Measurements from ENCODE around the gene CBX3.
A peak's percentile ranks its signal among the peaks of the same experiment; 100 is the strongest.
"Not testable (repeated sequence)": the region's sequence is repeated elsewhere in the genome, so short reads cannot be mapped to it uniquely, and the experiment has no call there.

Gene CBX3

DNA sequence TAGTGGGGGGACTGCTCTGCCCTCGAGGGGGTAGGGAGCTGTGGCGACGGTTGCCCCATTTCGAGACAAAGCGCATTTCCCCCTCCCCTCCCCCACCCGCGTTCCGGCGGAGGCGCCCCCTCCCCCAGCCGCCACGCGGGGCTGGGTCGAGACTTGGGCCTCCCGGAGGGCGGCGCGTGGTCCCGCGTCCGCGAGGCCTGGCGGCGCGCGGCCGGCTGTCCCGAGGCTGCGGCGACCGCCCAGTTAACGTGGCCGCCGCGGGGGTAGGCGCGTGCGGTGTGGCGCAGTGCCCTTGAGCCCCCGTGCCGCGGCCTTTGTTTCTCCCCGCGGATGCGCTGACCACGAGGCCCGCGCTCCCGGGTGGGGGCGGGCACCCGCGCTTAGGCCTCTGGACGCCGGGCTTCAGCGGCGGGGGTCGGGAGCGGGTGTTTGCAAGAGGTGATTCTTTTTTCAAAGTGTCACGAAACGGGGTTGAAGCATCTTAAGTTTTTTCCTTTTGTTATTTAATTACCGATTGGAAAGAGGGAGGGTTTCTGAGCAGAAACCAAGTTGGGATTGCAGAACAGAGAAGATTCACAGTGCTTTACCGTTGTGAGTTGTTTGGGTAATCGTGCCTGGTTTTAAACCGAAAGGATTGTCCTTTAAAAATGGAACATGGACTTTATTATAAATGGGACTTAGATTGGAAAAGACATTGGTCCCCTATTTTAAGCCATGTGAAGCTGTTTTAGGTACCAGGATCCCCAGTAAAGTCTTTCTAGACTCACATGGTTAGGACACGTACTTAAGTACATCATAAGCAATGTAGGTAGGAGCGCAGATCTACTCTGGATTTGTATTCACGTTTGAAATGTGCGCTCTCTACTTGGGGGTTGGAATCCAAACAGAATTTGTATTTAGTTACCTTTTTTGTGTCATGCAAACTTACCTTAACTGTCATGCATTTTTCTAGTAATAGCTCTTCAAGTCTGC is 760 bp downstream of the CBX3 start:
- DNase-seq (ENCODE audit: low read depth): no peak

DNA sequence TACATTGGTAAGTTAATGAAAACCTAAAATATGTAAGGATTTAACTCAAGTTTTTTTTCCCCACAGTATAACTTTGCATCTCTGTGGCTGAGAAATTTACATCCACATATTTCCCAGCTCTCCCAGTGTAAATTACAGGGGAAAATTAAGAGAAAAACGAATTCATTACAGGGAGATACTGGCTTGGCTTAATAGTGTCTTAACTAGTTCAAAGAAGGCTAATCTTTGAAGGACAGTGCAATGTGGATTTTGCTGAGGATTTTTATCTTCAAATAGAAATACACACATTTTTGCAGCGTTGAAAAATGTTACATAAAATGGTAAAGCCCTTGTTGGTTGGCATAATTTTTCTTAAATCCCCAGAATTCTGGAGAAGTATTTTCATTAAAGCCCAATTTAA is 1.5 kb downstream of the CBX3 start:
- DNase-seq (ENCODE audit: low read depth): no peak

DNA sequence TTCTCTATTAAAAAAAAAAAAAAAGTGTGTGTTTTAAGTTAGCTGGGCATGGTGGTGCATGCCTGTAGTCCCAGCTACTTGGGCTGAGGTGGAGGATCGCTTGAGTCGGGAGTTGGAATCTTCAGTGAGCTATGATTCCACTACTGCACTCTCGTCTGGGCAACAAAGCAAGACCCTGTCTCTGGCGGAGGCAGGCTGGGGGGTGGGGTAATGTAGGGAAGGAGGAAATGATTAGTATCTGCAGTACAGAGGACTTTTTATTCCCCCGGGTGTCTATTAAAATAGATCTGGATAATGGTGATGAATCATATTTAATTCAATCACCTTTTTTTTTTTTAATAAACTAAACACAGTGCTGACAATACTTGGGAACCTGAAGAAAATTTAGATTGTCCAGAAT is 6.5 kb downstream of the CBX3 start:
- DNase-seq (ENCODE audit: low read depth): no peak

DNA sequence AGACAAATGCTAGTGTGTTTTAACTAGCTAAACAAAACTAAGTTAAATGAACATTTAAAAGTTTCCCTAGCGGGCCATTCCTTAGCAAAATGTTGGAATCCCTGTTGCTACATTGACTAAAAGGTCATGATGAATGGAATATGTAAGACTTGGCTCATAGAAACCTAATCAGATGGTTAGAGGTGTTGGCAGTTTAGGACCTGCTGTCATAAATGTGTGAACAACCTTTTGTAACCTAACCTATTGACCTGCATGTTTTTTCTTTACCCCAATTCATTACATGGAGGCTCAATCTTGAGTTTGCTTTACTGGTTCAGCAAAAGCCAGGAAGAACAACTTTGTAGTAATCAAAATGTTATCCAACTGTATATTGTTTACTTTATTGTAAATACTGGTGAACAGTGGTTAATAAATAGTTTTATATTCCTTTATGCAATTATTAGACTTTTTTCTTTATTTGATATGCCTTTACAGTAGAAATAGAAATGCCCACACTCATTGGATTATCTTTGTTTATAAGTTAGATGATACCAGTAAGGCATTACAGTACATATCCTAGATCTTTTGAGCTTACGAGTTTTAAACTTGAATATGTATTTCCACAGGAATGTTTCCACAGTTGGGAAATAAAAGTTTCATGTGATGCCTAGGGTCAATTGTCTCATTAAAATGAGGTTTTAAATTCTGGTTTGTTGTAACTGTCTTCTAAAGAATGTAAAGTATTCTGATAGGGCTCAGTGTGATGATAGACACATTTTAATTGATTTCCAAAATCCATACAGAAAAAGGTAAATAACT is 11.6 kb downstream of the CBX3 start:
- DNase-seq (ENCODE audit: low read depth): no peak

DNA sequence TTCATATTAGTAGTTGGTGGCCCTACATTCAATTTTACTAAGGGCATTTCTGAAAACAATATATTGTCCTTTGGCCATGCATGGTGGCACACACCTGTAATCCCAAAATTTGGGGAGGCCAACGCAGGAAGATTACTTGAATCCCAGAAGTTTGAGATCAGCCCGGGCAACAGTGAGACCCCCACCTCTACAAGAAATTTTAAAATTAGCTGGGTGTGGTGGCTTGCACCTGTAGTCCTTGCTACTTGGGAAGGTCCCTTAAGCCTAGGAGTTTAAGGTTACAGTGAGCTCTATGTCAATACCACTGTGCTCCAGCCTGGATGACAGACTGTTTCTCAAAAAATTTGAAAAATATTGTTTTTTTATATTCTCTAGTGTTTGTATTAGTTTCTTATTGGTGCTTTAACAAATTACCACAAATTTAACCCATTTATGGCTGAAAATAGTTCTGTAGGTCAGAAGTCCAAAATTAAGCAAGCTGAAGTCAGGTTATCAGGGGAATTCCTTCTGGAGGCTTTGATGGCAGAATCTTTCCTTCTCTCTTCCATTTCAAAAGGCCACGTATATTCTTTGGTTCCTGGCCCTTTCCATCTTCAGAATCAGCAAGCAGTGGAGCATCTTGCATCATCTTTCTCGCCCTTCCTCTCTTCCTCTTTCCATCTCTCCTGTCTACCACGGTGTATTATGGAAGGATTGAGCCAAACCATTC is 12.4 kb downstream of the CBX3 start:
- DNase-seq (ENCODE audit: low read depth): no peak

DNA sequence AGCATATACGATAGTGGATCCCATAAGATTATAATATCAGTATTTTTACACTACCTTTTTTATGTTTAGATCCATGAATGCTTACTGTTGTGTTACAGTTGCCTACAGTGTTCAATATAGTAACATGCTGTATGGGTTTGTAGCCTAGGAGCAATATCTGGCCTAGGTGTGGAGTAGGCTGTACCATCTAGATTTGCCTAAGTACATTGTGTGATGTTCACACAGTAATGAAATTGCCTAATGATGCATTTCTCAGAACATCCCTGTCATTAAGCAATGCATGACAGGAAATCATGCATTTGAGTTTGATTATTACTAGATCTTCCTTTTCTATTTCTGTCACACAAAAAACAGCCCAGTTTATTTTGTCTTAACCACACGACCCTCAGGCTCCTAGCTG is 14.5 kb downstream of the CBX3 start:
- peak; percentile 23 for DNase-seq (ENCODE audit: low read depth)

DNA sequence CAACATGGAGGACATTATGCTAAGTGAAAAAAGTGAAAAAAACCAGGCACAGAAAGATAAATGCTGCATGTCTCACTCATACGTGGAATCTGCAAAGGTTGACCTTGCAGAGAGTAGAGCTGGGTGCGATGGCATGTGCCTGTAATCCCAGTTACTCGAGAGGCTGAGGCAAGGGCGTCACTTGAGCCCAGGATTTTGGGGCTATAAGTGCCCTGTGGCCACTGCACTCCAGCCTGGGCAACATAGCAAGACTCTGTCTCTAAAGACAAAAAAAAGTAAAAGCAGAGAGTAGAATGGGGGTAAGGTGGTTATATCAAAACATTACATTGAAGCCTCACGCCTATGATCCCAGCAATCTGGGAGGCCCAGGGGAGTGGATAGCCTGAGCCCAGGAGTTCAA is 22.8 kb downstream of the CBX3 start:
- DNase-seq (ENCODE audit: low read depth): no peak

DNA sequence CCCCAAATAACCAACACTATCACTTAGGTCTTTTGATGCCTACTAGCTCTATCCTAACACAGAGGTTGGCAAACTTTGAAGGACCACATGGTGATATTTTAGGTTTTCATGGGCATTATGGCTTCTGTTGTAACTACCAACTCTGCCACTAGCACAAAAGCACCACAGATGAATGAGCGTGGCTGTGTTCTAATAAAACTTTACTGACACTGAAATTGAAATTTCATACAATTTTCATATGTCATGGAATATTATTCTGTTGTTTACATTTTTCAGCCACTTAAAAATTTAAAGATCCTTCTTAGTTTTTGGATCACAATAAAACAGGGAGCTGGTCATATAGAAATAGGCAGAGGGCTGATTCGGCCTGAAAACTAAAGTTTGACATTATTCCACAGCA is 26.4 kb downstream of the CBX3 start:
- DNase-seq (ENCODE audit: low read depth): no peak

DNA sequence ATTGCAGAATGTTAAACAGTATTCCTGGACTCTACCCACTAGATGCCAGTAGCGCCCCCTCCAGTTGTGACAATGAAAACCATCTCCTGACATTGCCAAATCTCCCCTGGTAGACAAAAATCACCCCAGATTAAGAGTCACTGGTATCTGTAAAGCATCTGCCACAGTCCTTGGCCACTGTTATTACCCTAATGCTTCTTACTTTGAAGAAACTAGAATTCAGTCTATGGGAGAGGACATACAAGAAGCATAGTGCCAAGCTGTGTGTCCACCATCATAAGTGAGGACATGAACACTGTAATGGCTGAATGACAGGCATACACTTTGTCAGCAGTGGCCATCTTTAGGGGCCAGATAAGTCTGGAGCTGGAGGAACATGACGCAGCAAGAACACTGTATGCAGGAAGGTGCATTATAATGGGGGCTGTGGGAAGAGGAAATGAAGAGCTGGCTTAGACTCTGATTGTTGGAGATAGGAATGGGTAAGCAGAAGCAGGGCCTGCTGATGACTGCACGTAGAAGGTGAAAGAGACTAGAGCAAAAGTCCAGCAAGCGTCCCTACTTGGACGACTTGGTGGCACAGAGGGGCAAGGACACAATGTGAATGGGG is 32.5 kb downstream of the CBX3 start:
- DNase-seq (ENCODE audit: low read depth): no peak

DNA sequence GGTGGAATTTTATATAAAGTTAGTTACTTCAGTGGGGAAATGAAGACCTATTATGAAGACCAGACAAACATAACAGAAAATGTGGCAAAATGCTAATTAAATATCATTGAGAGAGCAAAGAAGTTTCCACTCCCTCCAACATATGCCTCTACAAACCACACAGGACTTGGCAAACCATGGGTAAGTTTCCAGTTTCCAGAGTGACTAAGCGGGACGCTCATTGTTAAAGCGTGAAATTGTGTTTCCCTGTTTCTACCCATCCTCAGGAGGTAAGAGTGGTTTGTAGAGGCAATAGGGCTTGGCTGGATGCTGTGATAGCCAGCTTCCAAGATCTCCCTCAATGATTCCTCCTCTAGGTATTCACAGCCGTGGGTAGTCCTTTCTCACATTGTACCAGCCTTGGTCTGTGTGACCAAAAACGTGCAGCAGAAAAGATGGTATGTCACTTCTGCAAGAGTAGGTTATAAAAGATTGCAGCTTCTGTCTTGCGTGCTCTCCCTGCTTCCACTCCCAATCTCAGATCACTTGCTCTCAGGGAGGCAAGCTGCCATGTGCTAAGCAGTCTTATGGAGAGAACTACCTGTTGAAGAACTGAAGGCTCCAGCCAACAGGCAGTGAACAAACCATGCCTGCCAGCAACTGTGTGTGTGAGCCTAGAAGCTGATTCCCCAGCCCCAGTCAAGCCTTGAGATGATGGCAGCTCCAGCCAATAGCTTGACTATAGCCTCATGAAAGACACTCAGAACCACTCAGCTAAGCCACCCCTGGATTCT is 35.7 kb downstream of the CBX3 start:
- DNase-seq (ENCODE audit: low read depth): no peak

DNA sequence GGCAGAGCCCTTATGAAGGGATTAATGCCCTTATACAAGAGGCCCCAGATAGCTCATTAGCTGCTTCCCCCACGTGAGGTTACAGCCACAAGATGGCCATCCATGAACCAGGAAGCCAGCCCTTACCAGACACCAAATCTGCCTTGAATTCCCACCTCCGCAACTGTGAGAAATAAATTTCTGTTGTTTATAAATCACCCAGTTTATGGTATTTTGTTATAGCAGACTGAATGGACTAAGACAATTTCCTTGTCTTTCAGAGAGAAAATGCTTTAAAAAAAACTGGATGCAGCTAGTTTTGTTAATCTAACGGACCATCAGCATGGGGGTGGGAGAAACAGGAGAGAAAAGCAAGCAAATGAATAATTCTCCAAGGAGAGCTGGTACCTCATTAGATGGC is 36.5 kb downstream of the CBX3 start:
- DNase-seq (ENCODE audit: low read depth): no peak

DNA sequence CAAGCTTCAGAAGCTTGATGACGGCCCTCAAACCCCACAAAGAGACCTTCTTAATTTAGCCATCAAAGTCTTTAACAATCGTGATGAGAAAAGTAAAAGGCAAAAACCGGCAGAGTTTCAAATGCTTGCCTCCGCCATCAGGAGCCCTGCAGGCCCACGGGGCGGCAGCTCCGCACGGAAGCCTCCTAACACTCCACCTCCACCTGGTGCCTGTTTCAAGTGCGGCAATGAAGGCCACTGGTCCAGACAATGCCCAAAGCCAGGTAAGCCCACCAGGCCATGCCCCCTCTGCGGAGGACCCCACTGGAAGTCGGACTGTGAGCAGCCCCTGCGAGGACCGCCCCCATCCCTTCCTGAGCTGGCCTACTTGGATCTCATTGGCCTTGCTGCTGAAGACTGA is 43.6 kb downstream of the CBX3 start:
- no peak for DNase-seq (ENCODE audit: low read depth)

DNA sequence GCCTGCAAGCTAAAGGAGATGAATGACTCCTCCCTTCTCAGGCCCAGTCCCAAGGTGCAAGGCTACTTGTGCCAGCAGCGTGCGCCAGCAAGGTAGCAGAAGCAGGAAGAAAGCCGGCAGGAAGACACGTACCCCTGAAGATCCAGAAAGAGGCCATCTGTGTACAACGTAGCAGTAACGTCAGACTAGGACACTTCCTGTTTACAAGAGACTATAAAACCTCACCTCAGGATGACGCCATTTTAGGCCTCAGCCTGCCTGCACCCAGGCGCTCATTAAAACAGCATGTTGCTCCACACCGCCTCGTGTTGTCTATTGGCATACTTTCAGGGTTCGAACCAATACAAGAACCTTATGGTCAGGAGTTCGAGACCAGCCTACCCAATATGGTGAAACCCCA is 48.7 kb downstream of the CBX3 start:
- DNase-seq (ENCODE audit: low read depth): no peak

DNA sequence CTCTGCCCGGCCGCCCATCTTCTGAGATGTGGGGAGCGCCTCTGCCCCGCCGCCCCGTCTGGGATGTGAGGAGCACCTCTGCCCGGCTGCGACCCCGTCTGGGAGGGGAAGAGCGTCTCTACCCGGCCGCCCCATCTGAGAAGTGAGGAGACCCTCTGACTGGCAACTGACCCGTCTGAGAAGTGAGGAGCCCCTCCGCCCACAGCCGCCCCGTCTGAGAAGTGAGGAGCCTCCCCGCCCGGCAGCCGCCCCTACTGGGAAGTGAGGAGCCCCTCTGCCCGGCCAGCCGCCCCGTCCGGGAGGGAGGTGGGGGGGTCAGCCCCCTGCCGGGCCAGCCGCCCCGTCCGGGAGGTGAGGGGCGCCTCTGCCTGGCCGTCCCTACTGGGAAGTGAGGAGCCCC is 60.3 kb downstream of the CBX3 start:
- not testable (repeated sequence) for DNase-seq (ENCODE audit: low read depth)
